ENCODE data around the gene SCNN1A. TPM values are rescaled to one million over a fixed set of nuclear protein-coding genes. Genes with fewer than 3 reads are reported as not detected.

Gene SCNN1A
- total RNA-seq, 1 experiment from 2014 or later, result 111 TPM

- H3K27ac Mint-ChIP-seq, result no peak overlapping the region
- Histone ChIP-seq H3K9ac (ENCODE audit: extremely low read depth, insufficient read length, low read length) (no peak overlapping the region), H3T11ph (ENCODE audit: low read length) (no peak overlapping the region), H2BK120ac (ENCODE audit: low read depth, low read length, poor library complexity, severe bottlenecking) (no peak overlapping the region), H3K27ac (ENCODE audit: insufficient read length, low read depth, low read length) (no peak overlapping the region), H2AK5ac (ENCODE audit: insufficient read length, low read length) (no peak overlapping the region), H3K23ac (ENCODE audit: insufficient read length, low read depth, low read length) (no peak overlapping the region), H3K56ac (ENCODE audit: insufficient read length, low read depth, low read length) (no peak overlapping the region), H3K79me2 (ENCODE audit: insufficient read depth, low read length) (no peaks in the 10 kb centered on the region), H4K20me1 (ENCODE audit: control insufficient read depth, insufficient read depth, insufficient read length) (peaks cover 3% of the 10 kb centered on the region), H3K9me3 (ENCODE audit: control insufficient read depth, low read depth, low read length) (no peaks in the 10 kb centered on the region), H3K4me1 (ENCODE audit: insufficient read depth, low read length) (no peaks in the 10 kb centered on the region), H2BK12ac (ENCODE audit: insufficient read length, low read depth, low read length) (no peak overlapping the region), H3K14ac (ENCODE audit: insufficient read depth, low read length) (no peak overlapping the region), H3K79me1 (ENCODE audit: insufficient read depth, low read depth, low read length, poor library complexity, severe bottlenecking) (no peaks in the 10 kb centered on the region), H2BK20ac (ENCODE audit: low read depth, low read length, poor library complexity, severe bottlenecking) (no peak overlapping the region), H4K8ac (replicated peaks; ENCODE audit: insufficient read length, low read depth, low read length) (no peak overlapping the region), H3K4me2 (ENCODE audit: insufficient read depth, insufficient read length, low read length) (no peak overlapping the region), H4K5ac (ENCODE audit: insufficient read length, low read depth, low read length) (no peak overlapping the region), H2BK15ac (ENCODE audit: low read depth, low read length) (no peak overlapping the region), H3K23me2 (ENCODE audit: insufficient read length, low read depth, low read length, poor library complexity, severe bottlenecking) (peaks cover 4% of the 10 kb centered on the region), H3K4ac (ENCODE audit: low read depth, low read length) (no peak overlapping the region), H3K18ac (ENCODE audit: insufficient read length, low read depth, low read length) (no peak overlapping the region), H2BK5ac (ENCODE audit: insufficient read length, low read length) (no peak overlapping the region), H4K91ac (ENCODE audit: insufficient read length, low read depth, low read length) (no peak overlapping the region), H3K27me3 (ENCODE audit: insufficient read depth, low read length) (no peaks in the 10 kb centered on the region), H2AFZ (ENCODE audit: low read length) (no peak overlapping the region)
- H3K4me3 Mint-ChIP-seq, result no peak overlapping the region
- no CpG with 5 or more reads among the region's 11 CpGs for WGBS (ENCODE audit: extremely low coverage, insufficient read length, low lambda C conversion rate)
- peaks cover 5 to 7% of the 10 kb centered on the region in 2 experiments for H3K4me1 Mint-ChIP-seq
- H3K36me3 Mint-ChIP-seq (ENCODE audit: insufficient read depth in 1 of 3, low read depth in 3 of 3), result peaks cover 19 to 64% (median 60%) of the 10 kb centered on the region in 3 experiments
- no peak for TF ChIP-seq CTCF (conservative IDR thresholded peaks at IDR 0.05)
- no peak for DNase-seq
- no peaks in the 10 kb centered on the region for H3K27me3 Mint-ChIP-seq (ENCODE audit: low read depth)
- H3K9me3 Mint-ChIP-seq, result no peaks in the 10 kb centered on the region; a peak in 1 of 5 replicates
Measured at GRCh38 chr12:6360578-6361490, 14.5 kb downstream of the SCNN1A start.

Measured in H9 (cell line).